IMR-90 (cell line): ENCODE data around the gene SYT2. TPM values are rescaled to one million over a fixed set of nuclear protein-coding genes. Genes with fewer than 3 reads are reported as not detected.

Source experiments
- ATAC-seq: fragments of 200-7000 bp; cut with Tn5 transposase; 2 replicates; pipeline ENCODE4 v1.9.1; 2020; ENCODE audit warnings: low read depth, mild to moderate bottlenecking, moderate library complexity
- BruUV-seq: library from RNA; stranded (reverse); fragments of 400-500 nt; replicated peaks from 2 replicates; lab custom pipeline; 2021; lab: Mats Ljungman, UMichigan
- CTCF ChIA-PET: fragments of 300-600 bp; formaldehyde crosslinking; extraction: SDS; loops from one replicate; lab custom pipeline; 2021; ENCODE audit warnings: antibody characterized with exemption; lab: Yijun Ruan, JAX
- POLR2A ChIA-PET: fragments of 300-600 bp; sonication (Branson Sonifier 250); formaldehyde crosslinking; loops from one replicate; lab custom pipeline; 2022; ENCODE audit warnings: antibody characterized with exemption; ENCODE audit not compliant: unreplicated experiment; lab: Charles Lee
- DNase-seq: peaks from one replicate; pipeline ENCODE4 v3.0.0; 2013
- H2AFZ ChIP-seq: replicated peaks from 2 replicates; pipeline ENCODE3; 2013; ENCODE audit warnings: low read length, mild to moderate bottlenecking; ENCODE audit not compliant: poor library complexity
- H2AK5ac ChIP-seq: 2 replicates; pipeline ENCODE4 v1.6.1; 2013; ENCODE audit warnings: low read depth, low read length, inconsistent platforms
- H2AK9ac ChIP-seq: replicated peaks from 2 replicates; pipeline ENCODE3; 2013; ENCODE audit warnings: mild to moderate bottlenecking, low read depth, low read length, moderate library complexity; ENCODE audit not compliant: poor library complexity
- H2BK120ac ChIP-seq: 2 replicates; pipeline ENCODE4 v1.6.1; 2013; ENCODE audit warnings: low read depth, low read length, inconsistent platforms
- H2BK15ac ChIP-seq: 3 replicates; pipeline ENCODE4 v1.6.1; 2013; ENCODE audit warnings: low read depth, low read length, inconsistent platforms
- H2BK20ac ChIP-seq: 2 replicates; pipeline ENCODE4 v1.6.1; 2013; ENCODE audit warnings: low read depth, mild to moderate bottlenecking, inconsistent platforms, low read length, moderate library complexity
- H2BK5ac ChIP-seq: 2 replicates; pipeline ENCODE4 v1.6.1; 2013; ENCODE audit warnings: mild to moderate bottlenecking, low read depth, low read length, inconsistent platforms; ENCODE audit not compliant: poor library complexity, severe bottlenecking
- H3K14ac ChIP-seq: replicated peaks from 2 replicates; pipeline ENCODE4 v1.6.1; 2013; ENCODE audit warnings: low read depth, low read length, inconsistent platforms
- H3K18ac ChIP-seq: 2 replicates; pipeline ENCODE4 v1.6.1; 2013; ENCODE audit warnings: low read depth, low read length, control low read depth
- H3K23ac ChIP-seq: 2 replicates; pipeline ENCODE4 v1.6.1; 2013; ENCODE audit warnings: low read depth, low read length, inconsistent platforms
- H3K27ac ChIP-seq: 2 replicates; pipeline ENCODE4 v1.5.1; 2013; ENCODE audit warnings: mild to moderate bottlenecking, control low read depth, low read length; ENCODE audit not compliant: insufficient read depth
- H3K27me3 ChIP-seq: 2 replicates; pipeline ENCODE4 v1.6.1; 2013; ENCODE audit warnings: low read length; ENCODE audit not compliant: control insufficient read depth, insufficient read depth
- H3K36me3 ChIP-seq: 2 replicates; pipeline ENCODE4 v1.6.1; 2013; ENCODE audit warnings: low read length, mixed read lengths; ENCODE audit not compliant: control insufficient read depth, insufficient read depth
- H3K4ac ChIP-seq: 2 replicates; pipeline ENCODE4 v1.6.1; 2013; ENCODE audit warnings: low read depth, low read length, inconsistent platforms
- H3K4me1 ChIP-seq: 2 replicates; pipeline ENCODE4 v1.6.1; 2013; ENCODE audit warnings: low read length, mixed read lengths; ENCODE audit not compliant: control insufficient read depth, insufficient read depth
- H3K4me2 ChIP-seq: 2 replicates; pipeline ENCODE4 v1.6.1; 2013; ENCODE audit warnings: low read depth, mild to moderate bottlenecking, control low read depth, low read length, moderate library complexity
- H3K4me3 ChIP-seq: 2 replicates; pipeline ENCODE4 v1.5.1; 2013; ENCODE audit warnings: low read depth, mild to moderate bottlenecking, control low read depth, low read length, moderate library complexity; ENCODE audit not compliant: insufficient read depth
- H3K56ac ChIP-seq: 2 replicates; pipeline ENCODE4 v1.6.1; 2013; ENCODE audit warnings: low read length, inconsistent platforms; ENCODE audit not compliant: insufficient read depth; ENCODE audit errors: extremely low read depth
- H3K79me1 ChIP-seq, 2 experiments: 2 replicates each; pipeline ENCODE4 v1.6.1; 2013; ENCODE audit warnings: low read length in 2 of 2, inconsistent platforms in 1 of 2, low read depth in 1 of 2
- H3K9ac ChIP-seq: 2 replicates; pipeline ENCODE4 v1.6.1; 2013; ENCODE audit warnings: low read depth, low read length, control low read depth
- H3K9me1 ChIP-seq: 2 replicates; pipeline ENCODE4 v1.6.1; 2013; ENCODE audit warnings: low read length, inconsistent platforms; ENCODE audit not compliant: insufficient read depth
- H3K9me3 ChIP-seq: 2 replicates; pipeline ENCODE4 v1.6.1; 2013; ENCODE audit warnings: low read length; ENCODE audit not compliant: control insufficient read depth, insufficient read depth
- H4K20me1 ChIP-seq: 2 replicates; pipeline ENCODE4 v1.6.1; 2013; ENCODE audit warnings: low read length, inconsistent platforms; ENCODE audit not compliant: insufficient read depth
- H4K5ac ChIP-seq: 2 replicates; pipeline ENCODE4 v1.6.1; 2013; ENCODE audit warnings: mild to moderate bottlenecking, low read depth, low read length, control low read depth
- H4K8ac ChIP-seq, 2 experiments: 2 replicates each; pipeline ENCODE4 v1.6.1; 2013; ENCODE audit warnings: low read depth in 2 of 2, low read length in 2 of 2, control low read depth in 1 of 2, inconsistent platforms in 1 of 2
- H4K91ac ChIP-seq: 2 replicates; pipeline ENCODE4 v1.6.1; 2013; ENCODE audit warnings: low read depth, low read length, inconsistent platforms; ENCODE audit not compliant: insufficient read depth
- FOS ChIP-seq: fragments of 150-350 bp; IDR thresholded peaks from 2 replicates; pipeline ENCODE4 v1.6.1; 2016; ENCODE audit warnings: low read depth, low read length
- MAFK ChIP-seq: IDR thresholded peaks from 2 replicates; pipeline ENCODE4 v1.6.1; 2012; ENCODE audit warnings: low read depth, low read length, improper control_type of control experiment
- MAZ ChIP-seq: IDR thresholded peaks from 2 replicates; pipeline ENCODE4 v1.6.1; 2012; ENCODE audit warnings: low read depth, mild to moderate bottlenecking, low read length, improper control_type of control experiment, moderate library complexity, borderline replicate concordance
- MXI1 ChIP-seq: IDR thresholded peaks from 2 replicates; pipeline ENCODE4 v1.6.1; 2012; ENCODE audit warnings: low read depth, mild to moderate bottlenecking, low read length, moderate library complexity, borderline replicate concordance
- NFE2L2 ChIP-seq: fragments of 150-350 bp; IDR thresholded peaks from 2 replicates; pipeline ENCODE4 v1.6.1; 2016; ENCODE audit warnings: low read depth, mild to moderate bottlenecking, low read length
- RCOR1 ChIP-seq: IDR thresholded peaks from 2 replicates; pipeline ENCODE4 v1.6.1; 2012; ENCODE audit warnings: mild to moderate bottlenecking, low read length, improper control_type of control experiment; ENCODE audit not compliant: insufficient replicate concordance
- WGBS, 2 experiments: methylation state at CpG; one replicate each; pipeline versions ENCODE4 v1.1.5 to v1.1.7; 2013; ENCODE audit warnings: missing lambda C conversion rate in 2 of 2; ENCODE audit not compliant: insufficient read length in 1 of 2; ENCODE audit errors: extremely low coverage in 2 of 2; 5-methylcytosine and 5-hydroxymethylcytosine counted together
- dilution Hi-C: fragments of 300-500 bp; cut with HindIII; formaldehyde crosslinking; loops from one replicate; pipeline ENCODE4 v1.14.3; 2018; ENCODE audit warnings: low sequenced_read_pairs; ENCODE audit not compliant: unreplicated experiment
- in situ Hi-C: fragments of 300-500 bp; cut with MboI; formaldehyde crosslinking; loops from 3 replicates; pipeline ENCODE4 v1.14.3; 2019; ENCODE audit warnings: low sequenced_read_pairs, inconsistent platforms, mixed read lengths
- intact Hi-C: fragments of 100-400 bp; cut with micrococcal nuclease; formaldehyde crosslinking; loops from 2 replicates; pipeline ENCODE4 v1.10.0; 2022
- polyA plus RNA-seq, 3 experiments: library from polyadenylated mRNA; depleted of rRNA; stranded (reverse); fragments of >200 nt; gene quantifications; 2 replicates each; pipeline ENCODE4 v1.2.3, GENCODE V29; 2012; ENCODE audit warnings: low replicate concordance in 1 of 3
- total RNA-seq: library from RNA; depleted of rRNA; stranded (reverse); fragments of >200 nt; gene quantifications from 2 replicates; pipeline ENCODE4 v1.2.3, GENCODE V29; 2012

Gene SYT2
- total and polyA plus RNA-seq, 2 of the 4 experiments (the other 2 are of a cell fraction), result under 0.01 TPM

GRCh38 chr1:202623075-202623474 lies 87.2 kb downstream of the SYT2 start:
- H3K27ac ChIP-seq, result peak overlapping the region; percentile 49; the same call in 1 of the 2 replicates
- H3K9me3 ChIP-seq, result no peaks in the 10 kb centered on the region
- no peak overlapping the region for H3K56ac ChIP-seq
- H3K4me1 ChIP-seq, result peaks cover 14% of the 10 kb centered on the region
- ATAC-seq (peak; percentile 86), DNase-seq (peak; percentile 64)
- intact Hi-C loops, result no loop called here
- peak overlapping the region; percentile 97 for H2BK120ac ChIP-seq
- peak overlapping the region; percentile 88; the same call in 1 of the 2 replicates for H3K14ac ChIP-seq
- peak overlapping the region; percentile 91; the same call in 1 of the 3 replicates for H2BK15ac ChIP-seq
- H3K9ac ChIP-seq, result 0 out of 2 replicates have a peak overlapping the region, but pooled peaks have one; percentile 42
- H3K36me3 ChIP-seq, result no peaks in the 10 kb centered on the region
- H2AK9ac ChIP-seq, result peak overlapping the region; percentile 5
- H3K9me1 ChIP-seq, result peaks cover 31% of the 10 kb centered on the region
- peaks cover 0 to 7% of the 10 kb centered on the region in 2 experiments; a peak in 1 of 4 replicates for H3K79me1 ChIP-seq
- no peaks in the 10 kb centered on the region for H3K27me3 ChIP-seq
- peak overlapping the region; percentile 16 for H2BK5ac ChIP-seq
- peak overlapping the region; percentile 83 for H3K4ac ChIP-seq
- H3K4me2 ChIP-seq, result no peak overlapping the region
- peak overlapping the region; percentile 83 for H2BK20ac ChIP-seq
- no peak overlapping the region for H3K4me3 ChIP-seq
- dilution Hi-C loops, result no loop called here
- CTCF ChIA-PET, result no interaction called here
- no CpG with 5 or more reads among the region's 7 CpGs for WGBS, 2 experiments
- TF ChIP-seq MAFK (no peak; the same call in 1 of the 2 replicates), MXI1 (no peak), NFE2L2 (peak; percentile 87), MAZ (no peak; the same call in 1 of the 2 replicates), RCOR1 (no peak), FOS (no peak)
- no peaks in the 10 kb centered on the region; the same call in 1 of the 2 replicates for H4K20me1 ChIP-seq
- H4K5ac ChIP-seq, result peak overlapping the region; percentile 78
- BruUV-seq, result no TSS peak
- peak overlapping the region; percentile 49 to 88; a peak in 2 of 4 replicates for H4K8ac ChIP-seq
- POLR2A ChIA-PET, result no interaction called here
- H2AFZ ChIP-seq, result peak overlapping the region; percentile 87
- peak overlapping the region; percentile 52; the same call in 1 of the 2 replicates for H3K23ac ChIP-seq
- H3K18ac ChIP-seq, result peak overlapping the region; percentile 48
- H2AK5ac ChIP-seq, result peak overlapping the region; percentile 43; the same call in 1 of the 2 replicates
- in situ Hi-C loops, result no loop called here
- H4K91ac ChIP-seq, result peak overlapping the region; percentile 90
